ENCODE data around the gene ZSWIM4. TPM values are rescaled to one million over a fixed set of nuclear protein-coding genes. Genes with fewer than 3 reads are reported as not detected.

ZSWIM4 gene
- polyA plus RNA-seq, 1 donor (not counting 4 experiments of a cell fraction or from before 2014, with no cell fraction given): 0.71 TPM

DNA sequence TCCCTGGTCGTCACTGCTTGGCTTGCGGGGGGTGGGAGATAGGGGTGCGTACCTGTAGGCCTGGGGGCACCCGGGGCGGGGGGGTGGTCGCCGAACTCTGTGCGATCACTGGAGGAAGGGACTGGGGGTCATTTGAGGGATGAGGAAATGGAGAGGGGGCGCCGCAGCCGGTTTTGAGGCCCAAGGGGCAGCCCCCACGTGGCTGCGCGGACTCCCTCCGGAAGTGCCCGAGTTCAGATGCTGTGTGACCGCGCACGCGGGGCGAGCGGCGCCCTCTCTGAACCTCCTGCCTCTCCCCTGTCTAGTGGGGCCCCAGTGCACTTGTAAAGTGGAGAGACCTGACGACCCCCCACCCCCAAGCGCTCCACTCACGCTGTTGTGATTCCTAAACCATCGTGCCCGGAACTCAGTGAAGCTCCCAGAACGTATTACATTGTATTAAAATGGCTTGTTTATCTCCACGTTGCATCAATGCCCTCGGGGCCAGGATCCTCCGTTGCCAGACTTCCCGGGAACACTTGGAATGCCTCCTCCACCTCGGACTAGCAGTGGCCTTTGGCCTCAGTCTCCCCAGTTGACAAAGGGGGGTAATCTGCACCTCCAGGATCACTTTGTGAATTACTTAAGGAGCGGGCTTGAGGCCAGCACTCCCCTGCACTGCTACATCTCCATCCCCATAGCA is 78.7 kb downstream of the ZSWIM4 start:
- dilution Hi-C loops (cut with MboI; ENCODE audit: extremely low pct_ligation_motif_present, low sequenced_read_pairs): no loop called here

DNA sequence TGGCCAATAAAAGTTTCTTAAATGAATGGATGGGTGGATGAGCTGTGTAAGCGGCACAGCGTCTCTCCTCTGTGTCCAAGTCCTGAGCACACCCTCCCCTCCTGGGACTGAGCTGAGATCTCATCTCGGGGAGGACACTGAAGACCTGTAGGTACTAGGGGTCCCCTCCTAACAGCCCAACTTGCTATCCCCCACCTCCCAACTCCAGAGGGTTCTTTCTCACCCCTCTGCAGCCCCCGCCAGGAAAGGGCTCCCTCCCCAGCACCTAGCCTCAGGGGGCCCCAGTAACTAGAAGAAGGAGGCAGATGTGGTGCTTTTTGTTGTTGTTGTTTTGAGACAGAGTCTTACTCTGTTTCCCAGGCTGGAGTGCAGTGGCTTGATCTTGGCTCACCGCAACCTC is 80.6 kb downstream of the ZSWIM4 start:
- H2AFZ ChIP-seq (ENCODE audit: control insufficient read depth, low read length): no peak overlapping the region
- H3K4me1 ChIP-seq (ENCODE audit: control insufficient read depth, extremely low read depth, insufficient read depth, low read length): peaks cover 11% of the 10 kb centered on the region
- peaks cover 2% of the 10 kb centered on the region for H3K9me1 ChIP-seq (ENCODE audit: control insufficient read depth, extremely low read depth, insufficient read depth, low read length)
- no peaks in the 10 kb centered on the region for H3K27me3 ChIP-seq (ENCODE audit: control insufficient read depth, extremely low read depth, insufficient read depth, low read length)
- H3K9ac ChIP-seq (ENCODE audit: control insufficient read depth, extremely low read depth, insufficient read depth, low read length): no peak overlapping the region
- FAIRE-seq (no peak), DNase-seq (ENCODE audit: low read depth, low spot score) (no peak)
- TF ChIP-seq, protein P1, sequence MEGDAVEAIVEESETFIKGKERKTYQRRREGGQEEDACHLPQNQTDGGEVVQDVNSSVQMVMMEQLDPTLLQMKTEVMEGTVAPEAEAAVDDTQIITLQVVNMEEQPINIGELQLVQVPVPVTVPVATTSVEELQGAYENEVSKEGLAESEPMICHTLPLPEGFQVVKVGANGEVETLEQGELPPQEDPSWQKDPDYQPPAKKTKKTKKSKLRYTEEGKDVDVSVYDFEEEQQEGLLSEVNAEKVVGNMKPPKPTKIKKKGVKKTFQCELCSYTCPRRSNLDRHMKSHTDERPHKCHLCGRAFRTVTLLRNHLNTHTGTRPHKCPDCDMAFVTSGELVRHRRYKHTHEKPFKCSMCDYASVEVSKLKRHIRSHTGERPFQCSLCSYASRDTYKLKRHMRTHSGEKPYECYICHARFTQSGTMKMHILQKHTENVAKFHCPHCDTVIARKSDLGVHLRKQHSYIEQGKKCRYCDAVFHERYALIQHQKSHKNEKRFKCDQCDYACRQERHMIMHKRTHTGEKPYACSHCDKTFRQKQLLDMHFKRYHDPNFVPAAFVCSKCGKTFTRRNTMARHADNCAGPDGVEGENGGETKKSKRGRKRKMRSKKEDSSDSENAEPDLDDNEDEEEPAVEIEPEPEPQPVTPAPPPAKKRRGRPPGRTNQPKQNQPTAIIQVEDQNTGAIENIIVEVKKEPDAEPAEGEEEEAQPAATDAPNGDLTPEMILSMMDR (optimal IDR thresholded peaks at IDR 0.05 in 1 of 3, IDR thresholded peaks at IDR 0.05 in 1 of 3, conservative IDR thresholded peaks at IDR 0.05 in 1 of 3; ENCODE audit: extremely low read depth in 1 of 3, insufficient read depth in 2 of 3, low read length in 3 of 3): no peak
- no peak for TF ChIP-seq EZH2 (IDR thresholded peaks at IDR 0.05; ENCODE audit: low read length)
- no peak overlapping the region for H3K27ac ChIP-seq (ENCODE audit: control insufficient read depth, insufficient read depth, low read length)
- H3K36me3 ChIP-seq (ENCODE audit: control insufficient read depth in 2 of 2, extremely low read depth in 1 of 2, insufficient read depth in 2 of 2, low read length in 2 of 2): no peaks in the 10 kb centered on the region
- H3K4me2 ChIP-seq (ENCODE audit: control insufficient read depth, extremely low read depth, insufficient read depth, low read depth, low read length): no peak overlapping the region
- no peaks in the 10 kb centered on the region for H4K20me1 ChIP-seq (ENCODE audit: control insufficient read depth, extremely low read depth, insufficient read depth, low read length)
- H3K4me3 ChIP-seq (ENCODE audit: control insufficient read depth in 2 of 3, extremely low read depth in 1 of 3, insufficient read depth in 2 of 3, low read depth in 1 of 3, low read length in 3 of 3): no peak overlapping the region
- dilution Hi-C loops (cut with MboI; ENCODE audit: extremely low pct_ligation_motif_present, low sequenced_read_pairs): no loop called here
- H3K9me3 ChIP-seq (ENCODE audit: control insufficient read depth, low read depth, low read length): no peaks in the 10 kb centered on the region
- no peaks in the 10 kb centered on the region for H3K79me2 ChIP-seq (ENCODE audit: control insufficient read depth, insufficient read depth, low read length)

More for the DNA sequence above, 78.7 kb downstream of the ZSWIM4 start:
- Histone ChIP-seq H3K4me2 (ENCODE audit: control insufficient read depth, extremely low read depth, insufficient read depth, low read depth, low read length) (peak overlapping the region; percentile 48), H3K9me3 (ENCODE audit: control insufficient read depth, low read depth, low read length) (no peaks in the 10 kb centered on the region), H3K4me1 (ENCODE audit: control insufficient read depth, extremely low read depth, insufficient read depth, low read length) (peaks cover 5% of the 10 kb centered on the region), H3K27ac (ENCODE audit: control insufficient read depth, insufficient read depth, low read length) (no peak overlapping the region), H2AFZ (ENCODE audit: control insufficient read depth, low read length) (peak overlapping the region; percentile 23), H3K79me2 (ENCODE audit: control insufficient read depth, insufficient read depth, low read length) (no peaks in the 10 kb centered on the region), H3K9me1 (ENCODE audit: control insufficient read depth, extremely low read depth, insufficient read depth, low read length) (no peaks in the 10 kb centered on the region), H3K9ac (ENCODE audit: control insufficient read depth, extremely low read depth, insufficient read depth, low read length) (no peak overlapping the region), H3K36me3 (ENCODE audit: control insufficient read depth in 2 of 2, extremely low read depth in 1 of 2, insufficient read depth in 2 of 2, low read length in 2 of 2) (no peaks in the 10 kb centered on the region), H3K27me3 (ENCODE audit: control insufficient read depth, extremely low read depth, insufficient read depth, low read length) (no peaks in the 10 kb centered on the region), H4K20me1 (ENCODE audit: control insufficient read depth, extremely low read depth, insufficient read depth, low read length) (no peaks in the 10 kb centered on the region), H3K4me3 (ENCODE audit: control insufficient read depth in 2 of 3, extremely low read depth in 1 of 3, insufficient read depth in 2 of 3, low read depth in 1 of 3, low read length in 3 of 3) (no peak overlapping the region)
- no peak for FAIRE-seq
- TF ChIP-seq, protein P1 (optimal IDR thresholded peaks at IDR 0.05 in 1 of 3, IDR thresholded peaks at IDR 0.05 in 1 of 3, conservative IDR thresholded peaks at IDR 0.05 in 1 of 3; ENCODE audit: extremely low read depth in 1 of 3, insufficient read depth in 2 of 3, low read length in 3 of 3): no peak
- no peak for TF ChIP-seq EZH2 (IDR thresholded peaks at IDR 0.05; ENCODE audit: low read length)
- DNase-seq (ENCODE audit: low read depth, low spot score): no peak

All from keratinocyte (primary cell).